Transverse colon (tissue), 4 donors: ENCODE data around the gene COX8A. TPM values are rescaled to one million over a fixed set of nuclear protein-coding genes. Genes with fewer than 3 reads are reported as not detected.

Source experiments
- DNase-seq: peaks from one replicate; pipeline ENCODE4 v3.0.0-alpha.2; 2019
- H3K27ac ChIP-seq, 4 donors: fragments of 200-600 bp; sonication (generic); 2 replicates each; pipeline ENCODE4 v1.5.1; 2016 to 2018; ENCODE audit warnings: inconsistent platforms in 4 of 4
- H3K27me3 ChIP-seq: fragments of 200-600 bp; sonication (generic); 2 replicates; pipeline ENCODE4 v1.5.1; 2017; ENCODE audit warnings: inconsistent platforms
- H3K36me3 ChIP-seq, 4 donors: fragments of 200-600 bp; sonication (generic); 2 replicates each; pipeline ENCODE4 v1.5.1; 2017 to 2019; ENCODE audit warnings: inconsistent platforms in 4 of 4
- H3K4me1 ChIP-seq, 4 donors: fragments of 200-600 bp; sonication (generic); 2 replicates each; pipeline ENCODE4 v1.5.1; 2017 to 2020; ENCODE audit warnings: inconsistent platforms in 4 of 4
- H3K4me3 ChIP-seq, 4 donors: fragments of 200-600 bp; sonication (generic); 1 replicate in 1 of 4; 2 replicates in 3 of 4; pipeline versions ENCODE4 v1.5.1 to v1.6.1; 2017 to 2019; ENCODE audit warnings: inconsistent platforms in 4 of 4
- H3K9me3 ChIP-seq, 2 donors: fragments of 200-600 bp; sonication (generic); 2 replicates each; pipeline ENCODE4 v1.5.1; 2017 to 2019; ENCODE audit warnings: inconsistent platforms in 2 of 2
- EP300 ChIP-seq: sonication (generic); formaldehyde crosslinking; IDR thresholded peaks from one replicate; pipeline ENCODE4 v1.6.1; 2017; ENCODE audit warnings: antibody characterized with exemption, low read depth
- POLR2A ChIP-seq: fragments of 450-650 bp; IDR thresholded peaks from one replicate; pipeline ENCODE4 v1.6.1; 2016; ENCODE audit warnings: antibody characterized with exemption, mild to moderate bottlenecking, moderate library complexity
- POLR2AphosphoS5 ChIP-seq, 3 donors: sonication (generic); formaldehyde crosslinking; IDR thresholded peaks; one replicate each; pipeline ENCODE4 v1.6.1; 2016; ENCODE audit warnings: antibody characterized with exemption in 3 of 3
- WGBS, 2 donors: methylation state at CpG; one replicate each; pipeline ENCODE4 v1.1.5; 2018; ENCODE audit warnings: low coverage in 1 of 2; 5-methylcytosine and 5-hydroxymethylcytosine counted together
- in situ Hi-C, 4 donors: fragments of 200-750 bp; cut with MboI; loops; one replicate each; pipeline versions ENCODE4 v1.15.0 to v1.15.1; 2017; ENCODE audit warnings: low sequenced_read_pairs in 3 of 4, low pct_ligation_motif_present in 1 of 4, low pct_unique_long_range_greater_than_20kb in 1 of 4
- intact Hi-C: fragments of 100-400 bp; cut with DNase I; formaldehyde crosslinking; loops from one replicate; pipeline ENCODE4 v1.15.1; 2023; ENCODE audit warnings: low total_unique reads
- total RNA-seq, 4 donors: library from RNA; depleted of rRNA; stranded (reverse); fragments of >200 nt; gene quantifications; one replicate each; pipeline ENCODE4 v1.1.0, GENCODE V29; 2016
- TF ChIP-seq, protein P1 (sequence below), 5 experiments: fragments of 200-600 bp in 3 of 5; fragments of 450-650 bp in 2 of 5; sonication (generic) in 3 of 5; IDR thresholded peaks; 1 replicate in 2 of 5; 2 replicates in 3 of 5; pipeline ENCODE4 v1.5.1; 2016 to 2017; ENCODE audit warnings: antibody characterized with exemption in 5 of 5, inconsistent platforms in 3 of 5, mild to moderate bottlenecking in 2 of 5, moderate library complexity in 1 of 5

Gene COX8A
- total RNA-seq, 4 donors from 2014 or later, result 471 to 1,475 (median 1,057) TPM

DNA sequence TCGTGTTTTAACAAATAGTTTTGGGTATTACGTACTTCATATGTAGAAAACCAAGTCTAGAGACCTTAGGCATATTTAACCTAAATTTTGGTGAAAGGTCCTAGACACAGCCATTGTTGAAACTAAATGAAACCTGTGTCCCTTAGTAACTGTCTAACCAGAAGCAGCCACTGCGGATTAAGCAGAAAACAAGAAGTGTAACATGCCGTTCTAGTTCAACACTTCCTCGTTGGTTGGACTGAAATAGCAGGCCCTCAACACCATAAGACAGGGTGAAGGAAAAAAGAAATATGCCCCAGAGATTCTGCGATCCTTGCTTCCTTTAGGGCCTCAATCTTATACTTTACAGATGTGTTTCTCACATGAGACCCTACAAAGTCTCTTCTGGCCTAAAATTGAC is 33.6 kb upstream of the COX8A start:
- Histone ChIP-seq H3K27ac (peak overlapping the region in 1 of 4 donors; percentile 20), H3K4me1 (peaks cover 12 to 62% (median 28%) of the 10 kb centered on the region in 4 donors), H3K9me3 (no peaks in the 10 kb centered on the region), H3K4me3 (no peak overlapping the region), H3K36me3 (no peaks in the 10 kb centered on the region), H3K27me3 (no peaks in the 10 kb centered on the region)
- no peak for DNase-seq
- in situ Hi-C loops (loop anchor here in 2 of 4 donors (10.0 kb wide), 2 partner anchors 106 to 176 kb away; partner anchors contain the start of genes MARK2 (in 2 of the 2) and ZFTA (in 1 of the 2)), intact Hi-C loops (loop anchor here (2.0 kb wide), 1 partner anchor 174 kb away; no protein-coding TSS in a partner anchor)
- 81 to 83% methylated on average over 6 of the region's 6 CpGs for WGBS, 2 donors
- no peak for TF ChIP-seq POLR2AphosphoS5 (IDR thresholded peaks at IDR 0.05)

DNA sequence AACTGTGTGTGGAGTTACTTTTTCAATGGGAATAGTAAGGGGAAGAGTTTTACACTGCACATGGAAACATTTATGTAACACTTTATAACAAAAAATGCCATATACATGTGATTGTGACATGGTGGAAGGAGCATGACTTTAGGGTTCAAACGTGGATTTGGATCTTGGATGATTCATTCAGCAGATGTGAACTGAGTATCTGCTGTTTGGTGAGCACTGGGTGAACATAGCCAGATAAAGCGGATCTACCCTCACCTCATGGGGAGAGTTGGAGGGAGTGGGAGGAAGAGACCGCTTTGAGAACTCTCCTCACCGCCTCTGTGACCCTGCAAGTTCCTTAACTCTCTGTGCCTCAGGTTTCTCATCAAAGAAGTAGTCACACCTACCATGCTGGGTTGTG is 32.5 kb upstream of the COX8A start:
- TF ChIP-seq POLR2AphosphoS5 (IDR thresholded peaks at IDR 0.05) (no peak), POLR2A (no peak), EP300 (no peak)
- TF ChIP-seq, protein P1, sequence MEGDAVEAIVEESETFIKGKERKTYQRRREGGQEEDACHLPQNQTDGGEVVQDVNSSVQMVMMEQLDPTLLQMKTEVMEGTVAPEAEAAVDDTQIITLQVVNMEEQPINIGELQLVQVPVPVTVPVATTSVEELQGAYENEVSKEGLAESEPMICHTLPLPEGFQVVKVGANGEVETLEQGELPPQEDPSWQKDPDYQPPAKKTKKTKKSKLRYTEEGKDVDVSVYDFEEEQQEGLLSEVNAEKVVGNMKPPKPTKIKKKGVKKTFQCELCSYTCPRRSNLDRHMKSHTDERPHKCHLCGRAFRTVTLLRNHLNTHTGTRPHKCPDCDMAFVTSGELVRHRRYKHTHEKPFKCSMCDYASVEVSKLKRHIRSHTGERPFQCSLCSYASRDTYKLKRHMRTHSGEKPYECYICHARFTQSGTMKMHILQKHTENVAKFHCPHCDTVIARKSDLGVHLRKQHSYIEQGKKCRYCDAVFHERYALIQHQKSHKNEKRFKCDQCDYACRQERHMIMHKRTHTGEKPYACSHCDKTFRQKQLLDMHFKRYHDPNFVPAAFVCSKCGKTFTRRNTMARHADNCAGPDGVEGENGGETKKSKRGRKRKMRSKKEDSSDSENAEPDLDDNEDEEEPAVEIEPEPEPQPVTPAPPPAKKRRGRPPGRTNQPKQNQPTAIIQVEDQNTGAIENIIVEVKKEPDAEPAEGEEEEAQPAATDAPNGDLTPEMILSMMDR (IDR thresholded peaks at IDR 0.05), result no peak
- intact Hi-C loops, result loop anchor here (2.0 kb wide), 1 partner anchor 175 kb away; no protein-coding TSS in a partner anchor
- 81 to 85% methylated on average over 3 to 4 of the region's 4 CpGs for WGBS, 2 donors
- Histone ChIP-seq H3K36me3 (no peaks in the 10 kb centered on the region), H3K27ac (no peak overlapping the region), H3K27me3 (no peaks in the 10 kb centered on the region), H3K4me3 (no peak overlapping the region), H3K9me3 (no peaks in the 10 kb centered on the region), H3K4me1 (peaks cover 12 to 66% (median 28%) of the 10 kb centered on the region in 4 donors)
- DNase-seq, result no peak
- in situ Hi-C loops, result loop anchor here in 2 of 4 donors (10.0 kb wide), 2 partner anchors 107 to 177 kb away; partner anchors contain the start of genes MARK2 (in 2 of the 2) and ZFTA (in 1 of the 2)

DNA sequence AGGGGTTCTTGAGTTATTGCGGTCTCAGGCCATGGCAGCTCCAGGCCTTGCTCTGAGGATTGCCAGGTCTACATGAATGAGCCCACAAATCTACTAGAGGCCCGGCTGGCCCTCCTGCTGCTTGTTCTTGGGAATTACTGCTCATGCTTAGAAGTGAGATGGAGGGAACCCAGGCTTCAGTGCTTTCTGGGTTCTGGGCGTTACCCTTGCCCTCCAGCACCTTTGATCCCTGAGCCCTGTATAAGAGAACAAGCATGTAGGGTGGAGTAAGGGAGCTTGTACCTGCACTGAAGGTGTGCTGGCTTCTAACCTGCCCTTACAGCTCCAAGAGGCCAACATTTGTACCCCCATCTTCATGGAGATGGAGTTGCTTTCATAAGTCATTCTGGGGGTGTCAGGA is 31.6 kb upstream of the COX8A start:
- DNase-seq, result no peak
- in situ Hi-C loops, result loop anchor here in 2 of 4 donors (10.0 kb wide), 2 partner anchors 108 to 178 kb away; partner anchors contain the start of genes MARK2 (in 2 of the 2) and ZFTA (in 1 of the 2)
- no peaks in the 10 kb centered on the region for H3K9me3 ChIP-seq
- H3K36me3 ChIP-seq, result no peaks in the 10 kb centered on the region
- H3K27me3 ChIP-seq, result no peaks in the 10 kb centered on the region
- TF ChIP-seq POLR2AphosphoS5 (IDR thresholded peaks at IDR 0.05), result no peak
- TF ChIP-seq, protein P1 (IDR thresholded peaks at IDR 0.05), result no peak
- TF ChIP-seq POLR2A, result no peak
- no peak for TF ChIP-seq EP300
- intact Hi-C loops, result no loop called here
- peak overlapping the region in 3 of 4 donors; percentile 11 to 31 (median 18) for H3K27ac ChIP-seq
- WGBS, 2 donors, result 78% methylated on average over 3 of the region's 3 CpGs; no CpG with 5 or more reads in 1 of the 2 donors
- peaks cover 12 to 64% (median 27%) of the 10 kb centered on the region in 4 donors for H3K4me1 ChIP-seq
- H3K4me3 ChIP-seq, result no peak overlapping the region

DNA sequence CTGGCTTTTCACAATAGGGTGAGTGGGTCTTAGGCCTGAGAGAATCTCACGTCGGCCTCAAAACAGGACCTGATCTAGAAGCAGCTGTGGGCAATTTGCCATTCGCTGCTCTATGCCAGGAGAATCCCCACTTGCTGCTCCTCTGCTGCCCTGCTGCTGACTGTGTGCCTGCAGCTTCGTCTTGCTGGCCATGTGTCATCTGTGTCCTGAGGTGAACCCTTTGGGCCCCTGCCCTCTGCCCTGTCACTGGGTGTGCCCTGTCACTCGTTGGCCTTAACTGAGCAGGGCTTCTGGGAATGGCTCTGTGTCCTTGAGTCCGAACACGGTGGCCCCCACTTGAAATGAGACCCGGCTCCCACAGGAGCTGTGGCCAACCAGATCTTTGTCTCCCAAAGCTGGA is 29.4 kb upstream of the COX8A start:
- Histone ChIP-seq H3K27me3 (no peaks in the 10 kb centered on the region), H3K4me3 (no peak overlapping the region), H3K27ac (peak overlapping the region; percentile 21 to 73 (median 60)), H3K4me1 (peaks cover 12 to 51% (median 16%) of the 10 kb centered on the region in 4 donors), H3K9me3 (no peaks in the 10 kb centered on the region), H3K36me3 (no peaks in the 10 kb centered on the region)
- in situ Hi-C loops, result loop anchor here (5.0 to 10.0 kb wide), 4 partner anchors 108 to 180 kb away; partner anchors contain the start of genes MARK2 (in 3 of the 4) and ZFTA (in 1 of the 4)
- DNase-seq, result peak; percentile 42
- 49 to 60% methylated on average over 3 to 8 of the region's 8 CpGs for WGBS, 2 donors
- intact Hi-C loops, result loop anchor here (2.0 kb wide), 1 partner anchor 106 kb away; the partner anchor contains the start of gene MARK2
- TF ChIP-seq POLR2A (no peak), POLR2AphosphoS5 (IDR thresholded peaks at IDR 0.05) (no peak), EP300 (no peak)
- TF ChIP-seq, protein P1 (IDR thresholded peaks at IDR 0.05), result no peak
